Thoracic aorta (tissue), 2 donors: ENCODE measurements around the gene RPA3. TPM values are rescaled to one million over a fixed set of nuclear protein-coding genes. Genes with fewer than 3 reads are reported as not detected.

Experiments
- ATAC-seq: fragments of 150-250 bp; one replicate; pipeline ENCODE4 v1.8.0; 2017; ENCODE audit warnings: low read depth; ENCODE audit not compliant: insufficient number of reproducible peaks, low FRiP score
- DNase-seq: peaks from one replicate; pipeline ENCODE4 v3.0.0-alpha.2; 2020; ENCODE audit warnings: low spot score
- H3K27ac ChIP-seq, 2 donors: fragments of 200-600 bp; sonication (generic); 1 replicate in 1 of 2; 2 replicates in 1 of 2; pipeline ENCODE4 v1.5.1; 2016; ENCODE audit warnings: mild to moderate bottlenecking in 2 of 2, moderate library complexity in 2 of 2
- H3K27me3 ChIP-seq: fragments of 200-600 bp; sonication (generic); replicated peaks from 2 replicates; pipeline ENCODE4 v1.6.0; 2016; ENCODE audit warnings: mild to moderate bottlenecking; ENCODE audit not compliant: insufficient read depth
- H3K36me3 ChIP-seq: fragments of 200-600 bp; sonication (generic); one replicate; pipeline ENCODE4 v1.5.1; 2016
- H3K4me1 ChIP-seq, 2 donors: fragments of 200-600 bp; sonication (generic); 1 replicate in 1 of 2; 2 replicates in 1 of 2; pipeline versions ENCODE4 v1.5.1 to v1.6.0; 2016; ENCODE audit warnings: low read depth in 2 of 2, mild to moderate bottlenecking in 1 of 2; ENCODE audit not compliant: control insufficient read depth in 1 of 2
- H3K4me3 ChIP-seq: fragments of 200-600 bp; sonication (generic); 2 replicates; pipeline ENCODE4 v1.5.1; 2016; ENCODE audit warnings: mild to moderate bottlenecking
- H3K9me3 ChIP-seq: fragments of 200-600 bp; sonication (generic); 2 replicates; pipeline ENCODE4 v1.5.1; 2016
- total RNA-seq, 2 donors: library from RNA; depleted of rRNA; stranded (reverse); fragments of >200 nt; gene quantifications; one replicate each; pipeline versions ENCODE4 v1.1.0 to v1.2.3, GENCODE V29; 2016
- TF ChIP-seq, protein P1 (sequence below): fragments of 200-600 bp; sonication (generic); IDR thresholded peaks from one replicate; pipeline ENCODE4 v1.5.1; 2019; ENCODE audit warnings: antibody characterized with exemption

RPA3 gene
- total RNA-seq, 2 donors from 2014 or later, result 2.7 to 13.7 TPM

DNA sequence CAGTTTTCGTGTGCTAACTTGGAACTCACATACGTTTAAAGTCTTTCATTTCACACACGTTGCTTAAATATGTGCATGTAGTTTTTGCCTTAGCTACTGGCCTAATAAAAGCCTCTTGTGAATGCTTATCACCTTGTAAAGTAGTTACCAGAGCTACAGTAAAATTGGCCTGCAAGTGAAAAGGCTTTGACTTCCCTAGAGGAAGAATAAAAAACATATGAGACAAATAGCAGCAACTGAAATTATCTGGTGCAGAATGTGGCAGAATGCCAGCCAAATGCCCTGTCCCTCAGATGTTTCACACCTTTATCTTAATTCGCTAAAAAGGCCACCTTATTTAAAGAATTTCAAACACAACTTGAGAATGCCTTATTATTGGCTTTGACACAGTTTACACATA lies 28.1 kb upstream of the RPA3 start:
- Histone ChIP-seq H3K4me1 (peaks cover 0 to 3% of the 10 kb centered on the region in 2 donors), H3K36me3 (no peaks in the 10 kb centered on the region), H3K27ac (no peak overlapping the region), H3K27me3 (no peaks in the 10 kb centered on the region), H3K4me3 (no peak overlapping the region), H3K9me3 (no peaks in the 10 kb centered on the region)
- ATAC-seq (no peak), DNase-seq (no peak)
- TF ChIP-seq, protein P1, sequence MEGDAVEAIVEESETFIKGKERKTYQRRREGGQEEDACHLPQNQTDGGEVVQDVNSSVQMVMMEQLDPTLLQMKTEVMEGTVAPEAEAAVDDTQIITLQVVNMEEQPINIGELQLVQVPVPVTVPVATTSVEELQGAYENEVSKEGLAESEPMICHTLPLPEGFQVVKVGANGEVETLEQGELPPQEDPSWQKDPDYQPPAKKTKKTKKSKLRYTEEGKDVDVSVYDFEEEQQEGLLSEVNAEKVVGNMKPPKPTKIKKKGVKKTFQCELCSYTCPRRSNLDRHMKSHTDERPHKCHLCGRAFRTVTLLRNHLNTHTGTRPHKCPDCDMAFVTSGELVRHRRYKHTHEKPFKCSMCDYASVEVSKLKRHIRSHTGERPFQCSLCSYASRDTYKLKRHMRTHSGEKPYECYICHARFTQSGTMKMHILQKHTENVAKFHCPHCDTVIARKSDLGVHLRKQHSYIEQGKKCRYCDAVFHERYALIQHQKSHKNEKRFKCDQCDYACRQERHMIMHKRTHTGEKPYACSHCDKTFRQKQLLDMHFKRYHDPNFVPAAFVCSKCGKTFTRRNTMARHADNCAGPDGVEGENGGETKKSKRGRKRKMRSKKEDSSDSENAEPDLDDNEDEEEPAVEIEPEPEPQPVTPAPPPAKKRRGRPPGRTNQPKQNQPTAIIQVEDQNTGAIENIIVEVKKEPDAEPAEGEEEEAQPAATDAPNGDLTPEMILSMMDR, result no peak

DNA sequence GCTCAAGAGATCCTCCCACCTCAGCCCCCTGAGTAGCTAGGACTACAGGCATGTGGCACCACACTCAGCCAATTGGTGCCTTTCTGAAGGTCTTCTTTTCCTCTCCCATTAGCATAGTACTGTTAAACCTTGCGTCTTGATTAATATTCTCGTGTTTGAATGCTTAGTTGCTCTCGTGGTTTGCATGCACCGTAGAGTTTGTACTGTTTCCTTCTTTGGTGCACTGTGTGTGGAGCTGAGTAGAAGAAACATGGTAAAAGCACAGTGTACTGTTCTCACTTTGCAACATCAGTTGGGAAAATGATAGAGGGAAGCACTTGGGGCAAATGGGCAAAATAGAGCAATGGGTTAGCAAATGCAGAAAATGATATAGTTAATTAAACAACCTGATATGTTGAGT lies 27.6 kb upstream of the RPA3 start:
- Histone ChIP-seq H3K36me3 (no peaks in the 10 kb centered on the region), H3K9me3 (no peaks in the 10 kb centered on the region), H3K27me3 (no peaks in the 10 kb centered on the region), H3K4me1 (peaks cover 0 to 3% of the 10 kb centered on the region in 2 donors), H3K27ac (no peak overlapping the region), H3K4me3 (no peak overlapping the region)
- ATAC-seq (no peak), DNase-seq (no peak)
- TF ChIP-seq, protein P1, result no peak

DNA sequence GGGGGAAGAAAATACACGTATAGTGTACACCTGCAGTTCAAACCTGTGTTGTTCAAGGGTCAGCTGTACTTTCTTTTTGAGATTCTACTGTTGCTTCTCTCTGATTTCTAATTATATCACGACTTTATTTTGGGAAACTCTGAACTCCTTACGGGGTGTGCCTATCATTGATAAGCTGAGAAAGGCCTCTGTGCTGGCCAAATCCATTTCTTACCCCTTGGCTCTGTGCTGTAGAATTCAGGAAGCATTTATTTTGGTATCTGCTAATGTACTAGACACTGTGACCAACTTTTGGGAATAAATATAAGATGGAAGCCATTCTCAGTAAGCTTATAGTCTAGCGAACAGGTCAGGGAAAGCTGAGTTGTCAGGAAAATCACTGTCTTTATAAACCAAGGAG lies 26.9 kb upstream of the RPA3 start:
- no peaks in the 10 kb centered on the region for H3K36me3 ChIP-seq
- no peaks in the 10 kb centered on the region for H3K27me3 ChIP-seq
- ATAC-seq, result no peak
- no peak overlapping the region for H3K4me3 ChIP-seq
- no peak for DNase-seq
- peaks cover 0 to 3% of the 10 kb centered on the region in 2 donors for H3K4me1 ChIP-seq
- H3K27ac ChIP-seq, result no peak overlapping the region
- TF ChIP-seq, protein P1, result no peak
- H3K9me3 ChIP-seq, result no peaks in the 10 kb centered on the region

DNA sequence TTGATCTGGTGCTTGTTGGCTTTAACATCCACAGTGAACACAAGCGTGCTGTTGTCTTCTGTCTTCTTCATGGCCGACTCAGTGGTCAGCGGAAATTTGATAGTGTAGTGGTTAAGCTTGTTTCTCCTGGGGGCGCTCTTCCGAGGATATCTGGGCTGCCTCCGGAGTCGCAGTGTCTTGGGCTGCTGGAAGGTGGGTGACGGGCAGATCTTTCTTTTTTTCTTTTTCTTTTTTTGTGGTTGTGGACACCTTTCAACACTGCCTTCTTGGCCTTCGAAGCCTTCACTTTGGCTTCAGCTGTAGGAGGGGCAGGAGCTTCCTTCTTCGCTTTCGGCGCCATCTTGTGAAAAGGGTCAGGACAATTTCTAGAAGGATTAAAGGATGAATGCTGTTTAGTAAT lies 23.8 kb upstream of the RPA3 start:
- ATAC-seq, result no peak
- Histone ChIP-seq H3K27ac (no peak overlapping the region), H3K4me3 (no peak overlapping the region), H3K9me3 (no peaks in the 10 kb centered on the region), H3K27me3 (no peaks in the 10 kb centered on the region), H3K4me1 (peaks cover 0 to 13% of the 10 kb centered on the region in 2 donors), H3K36me3 (no peaks in the 10 kb centered on the region)
- no peak for DNase-seq
- TF ChIP-seq, protein P1, result no peak

DNA sequence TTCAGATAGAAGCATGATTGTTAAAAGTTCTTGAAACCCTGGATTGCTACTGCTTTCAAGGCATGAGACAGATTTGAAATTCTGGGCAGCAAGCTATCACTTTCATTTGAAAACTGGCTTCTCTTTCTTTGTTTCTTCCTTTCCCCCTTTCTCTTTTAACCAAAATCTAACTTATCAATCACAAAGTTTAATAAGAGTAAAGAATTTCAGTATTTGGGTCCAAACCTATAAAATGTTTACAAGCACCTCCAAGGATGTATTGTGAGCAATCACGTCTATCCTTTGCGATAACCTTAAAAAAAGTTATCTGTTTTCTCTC lies 21.6 kb upstream of the RPA3 start:
- Histone ChIP-seq H3K27me3 (no peaks in the 10 kb centered on the region), H3K27ac (no peak overlapping the region), H3K9me3 (no peaks in the 10 kb centered on the region), H3K4me3 (no peak overlapping the region), H3K36me3 (no peaks in the 10 kb centered on the region), H3K4me1 (peaks cover 0 to 10% of the 10 kb centered on the region in 2 donors)
- no peak for ATAC-seq
- no peak for DNase-seq
- TF ChIP-seq, protein P1, result no peak
